ENCODE data around the gene GARIN5B. TPM values are rescaled to one million over a fixed set of nuclear protein-coding genes. Genes with fewer than 3 reads are reported as not detected.

GARIN5B gene
- total RNA-seq, 1 experiment from 2014 or later, result not detected

GRCh38 chr19:55311397-55311796 lies 51.7 kb downstream of the GARIN5B start:
- no TSS peak for BruUV-seq (replicated peaks)
- peaks cover under 1% of the 10 kb centered on the region for H3K36me3 ChIP-seq (ENCODE audit: control insufficient read depth, insufficient read depth, low read length)
- DNase-seq, result no peak
- POLR2A ChIA-PET, result no interaction called here
- peaks cover 20% of the 10 kb centered on the region for H3K36me3 Mint-ChIP-seq (ENCODE audit: insufficient read depth, unreplicated experiment)
- H3K4me3 Mint-ChIP-seq (ENCODE audit: unreplicated experiment), result no peak overlapping the region
- no peaks in the 10 kb centered on the region for H3K27me3 Mint-ChIP-seq (ENCODE audit: insufficient read depth, unreplicated experiment)
- no peaks in the 10 kb centered on the region for H3K9me3 Mint-ChIP-seq (ENCODE audit: unreplicated experiment)
- no peaks in the 10 kb centered on the region for H3K27me3 ChIP-seq (replicated peaks; ENCODE audit: control insufficient read depth, insufficient read depth, low read length)
- TF ChIP-seq, protein P1, sequence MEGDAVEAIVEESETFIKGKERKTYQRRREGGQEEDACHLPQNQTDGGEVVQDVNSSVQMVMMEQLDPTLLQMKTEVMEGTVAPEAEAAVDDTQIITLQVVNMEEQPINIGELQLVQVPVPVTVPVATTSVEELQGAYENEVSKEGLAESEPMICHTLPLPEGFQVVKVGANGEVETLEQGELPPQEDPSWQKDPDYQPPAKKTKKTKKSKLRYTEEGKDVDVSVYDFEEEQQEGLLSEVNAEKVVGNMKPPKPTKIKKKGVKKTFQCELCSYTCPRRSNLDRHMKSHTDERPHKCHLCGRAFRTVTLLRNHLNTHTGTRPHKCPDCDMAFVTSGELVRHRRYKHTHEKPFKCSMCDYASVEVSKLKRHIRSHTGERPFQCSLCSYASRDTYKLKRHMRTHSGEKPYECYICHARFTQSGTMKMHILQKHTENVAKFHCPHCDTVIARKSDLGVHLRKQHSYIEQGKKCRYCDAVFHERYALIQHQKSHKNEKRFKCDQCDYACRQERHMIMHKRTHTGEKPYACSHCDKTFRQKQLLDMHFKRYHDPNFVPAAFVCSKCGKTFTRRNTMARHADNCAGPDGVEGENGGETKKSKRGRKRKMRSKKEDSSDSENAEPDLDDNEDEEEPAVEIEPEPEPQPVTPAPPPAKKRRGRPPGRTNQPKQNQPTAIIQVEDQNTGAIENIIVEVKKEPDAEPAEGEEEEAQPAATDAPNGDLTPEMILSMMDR (IDR thresholded peaks at IDR 0.05; ENCODE audit: insufficient read depth in 1 of 2, low read depth in 1 of 2, low read length in 1 of 2, severe bottlenecking in 1 of 2, unreplicated experiment in 1 of 2), result no peak
- H3K27ac Mint-ChIP-seq (ENCODE audit: unreplicated experiment), result no peak overlapping the region
- intact Hi-C loops (cut with micrococcal nuclease; ENCODE audit: unreplicated experiment), result no loop called here
- peaks cover 6% of the 10 kb centered on the region for H3K4me1 Mint-ChIP-seq (ENCODE audit: low read depth, unreplicated experiment)
- H3K9me3 ChIP-seq, result no peaks in the 10 kb centered on the region
- no peak overlapping the region for H3K4me3 ChIP-seq (ENCODE audit: low read depth, low read length)
- CTCF ChIA-PET, result interaction anchor here (1.3 kb wide), 1 partner anchor 28 kb away, joined by 3 read pairs; the partner anchor contains the start of gene KMT5C
- no peaks in the 10 kb centered on the region for H3K4me1 ChIP-seq

DNA sequence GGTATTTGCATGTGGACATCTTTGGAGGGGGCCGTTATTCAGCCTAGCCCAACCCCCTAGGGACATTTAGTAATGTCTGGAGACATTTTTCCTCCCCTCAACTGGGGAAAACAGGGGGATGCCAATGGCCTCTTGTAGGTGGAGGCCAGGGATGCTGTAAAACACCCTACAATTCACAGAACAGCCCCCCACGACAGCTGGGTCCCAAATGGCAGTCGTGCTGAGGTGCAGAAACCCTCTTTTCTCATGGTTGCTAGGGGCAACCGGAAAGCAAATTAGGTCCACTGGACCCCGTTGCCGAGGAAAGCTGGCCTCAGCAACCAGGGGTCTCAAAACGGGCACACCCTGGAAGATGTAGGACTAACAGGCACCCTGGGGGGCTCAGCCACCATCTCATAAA lies 52.6 kb downstream of the GARIN5B start:
- TF ChIP-seq, protein P1 (IDR thresholded peaks at IDR 0.05; ENCODE audit: insufficient read depth in 1 of 2, low read depth in 1 of 2, low read length in 1 of 2, severe bottlenecking in 1 of 2, unreplicated experiment in 1 of 2), result no peak
- intact Hi-C loops (cut with micrococcal nuclease; ENCODE audit: unreplicated experiment), result no loop called here
- Mint-ChIP-seq H3K27ac (ENCODE audit: unreplicated experiment) (no peak overlapping the region), H3K27me3 (ENCODE audit: insufficient read depth, unreplicated experiment) (no peaks in the 10 kb centered on the region), H3K9me3 (ENCODE audit: unreplicated experiment) (no peaks in the 10 kb centered on the region), H3K36me3 (ENCODE audit: insufficient read depth, unreplicated experiment) (peaks cover 24% of the 10 kb centered on the region), H3K4me3 (ENCODE audit: unreplicated experiment) (no peak overlapping the region), H3K4me1 (ENCODE audit: low read depth, unreplicated experiment) (peaks cover 6% of the 10 kb centered on the region)
- POLR2A ChIA-PET, result no interaction called here
- Histone ChIP-seq H3K4me1 (no peaks in the 10 kb centered on the region), H3K27me3 (replicated peaks; ENCODE audit: control insufficient read depth, insufficient read depth, low read length) (no peaks in the 10 kb centered on the region), H3K9me3 (no peaks in the 10 kb centered on the region), H3K4me3 (ENCODE audit: low read depth, low read length) (no peak overlapping the region), H3K36me3 (ENCODE audit: control insufficient read depth, insufficient read depth, low read length) (peaks cover 1% of the 10 kb centered on the region)
- CTCF ChIA-PET, result no interaction called here
- BruUV-seq (replicated peaks), result no TSS peak
- no peak for DNase-seq

DNA sequence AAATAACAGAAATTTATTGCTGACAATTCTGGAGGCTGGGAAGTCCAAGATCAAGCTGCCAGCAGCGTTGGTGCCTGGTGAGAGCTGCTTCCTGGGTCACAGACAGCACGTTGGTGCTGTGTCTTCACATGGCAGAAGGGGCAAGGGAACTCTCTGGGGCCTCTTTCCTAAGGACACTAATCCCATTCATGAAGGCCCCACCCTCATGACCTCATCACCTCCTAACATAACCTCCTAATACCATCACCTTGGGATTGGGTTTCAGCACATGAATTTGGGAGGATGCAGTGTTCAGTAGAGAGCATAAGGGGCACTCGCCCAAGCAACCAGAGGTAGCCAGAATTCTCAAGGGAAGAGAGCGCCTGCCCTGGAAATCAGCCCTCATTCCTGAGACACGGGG lies 53.6 kb downstream of the GARIN5B start:
- no peak overlapping the region for H3K27ac Mint-ChIP-seq (ENCODE audit: unreplicated experiment)
- ChIA-PET CTCF (no interaction called here), POLR2A (no interaction called here)
- Histone ChIP-seq H3K36me3 (ENCODE audit: control insufficient read depth, insufficient read depth, low read length) (peaks cover 4% of the 10 kb centered on the region), H3K9me3 (no peaks in the 10 kb centered on the region), H3K4me1 (no peaks in the 10 kb centered on the region), H3K27me3 (replicated peaks; ENCODE audit: control insufficient read depth, insufficient read depth, low read length) (no peaks in the 10 kb centered on the region), H3K4me3 (ENCODE audit: low read depth, low read length) (no peak overlapping the region)
- no peak for DNase-seq
- intact Hi-C loops (cut with micrococcal nuclease; ENCODE audit: unreplicated experiment), result no loop called here
- peaks cover 29% of the 10 kb centered on the region for H3K36me3 Mint-ChIP-seq (ENCODE audit: insufficient read depth, unreplicated experiment)
- H3K27me3 Mint-ChIP-seq (ENCODE audit: insufficient read depth, unreplicated experiment), result no peaks in the 10 kb centered on the region
- no peak overlapping the region for H3K4me3 Mint-ChIP-seq (ENCODE audit: unreplicated experiment)
- no peaks in the 10 kb centered on the region for H3K9me3 Mint-ChIP-seq (ENCODE audit: unreplicated experiment)
- TF ChIP-seq, protein P1 (IDR thresholded peaks at IDR 0.05; ENCODE audit: insufficient read depth in 1 of 2, low read depth in 1 of 2, low read length in 1 of 2, severe bottlenecking in 1 of 2, unreplicated experiment in 1 of 2), result no peak
- H3K4me1 Mint-ChIP-seq (ENCODE audit: low read depth, unreplicated experiment), result peaks cover 6% of the 10 kb centered on the region
- BruUV-seq (replicated peaks), result no TSS peak

All from Caco-2 (cell line).